G401.6 (cell line): Measurements from ENCODE around the gene OFD1.

Experiments used
- FAIRE-seq: peaks from 2 replicates; lab custom pipeline; 2012; peaks lifted over from hg19 to GRCh38; lab: Jason Lieb, UNC

OFD1 gene

GRCh38 chrX:13734278-13735172 lies at the start of gene OFD1, which contains the start of gene TRAPPC2:
Gene OFD1 (plus strand): TSS chrX:13734748. CDS start chrX:13735072, 324 bp downstream.
Gene TRAPPC2 (minus strand): TSS chrX:13734620. CDS start chrX:13719963, 14,657 bp downstream.
- peak; percentile 96 for FAIRE-seq

- no peak for FAIRE-seq
Measured at GRCh38 chrX:13685126-13685763, 49.3 kb upstream of the OFD1 start.

- no peak for FAIRE-seq
Measured at GRCh38 chrX:13687203-13687602, 47.3 kb upstream of the OFD1 start.

GRCh38 chrX:13688384-13688957 lies 46.1 kb upstream of the OFD1 start:
- no peak for FAIRE-seq

GRCh38 chrX:13688958-13689740 lies 45.4 kb upstream of the OFD1 start, which contains the start of gene RAB9A:
Gene RAB9A (plus strand): TSS chrX:13689128. CDS start chrX:13708747, 19,619 bp downstream.
- FAIRE-seq, result peak; percentile 58

GRCh38 chrX:13689741-13690211 lies 44.8 kb upstream of the OFD1 start:
- no peak for FAIRE-seq

GRCh38 chrX:13690836-13691235 lies 43.7 kb upstream of the OFD1 start:
- no peak for FAIRE-seq

- FAIRE-seq, result no peak
Measured at GRCh38 chrX:13691841-13692371, 42.6 kb upstream of the OFD1 start.

GRCh38 chrX:13692771-13693231 lies 41.7 kb upstream of the OFD1 start:
- FAIRE-seq, result no peak

GRCh38 chrX:13693341-13693961 lies 41.1 kb upstream of the OFD1 start:
- FAIRE-seq, result no peak

- FAIRE-seq, result no peak
Measured at GRCh38 chrX:13694359-13694758, 40.2 kb upstream of the OFD1 start.

GRCh38 chrX:13694983-13695382 lies 39.6 kb upstream of the OFD1 start:
- no peak for FAIRE-seq

- FAIRE-seq, result no peak
Measured at GRCh38 chrX:13695601-13696115, 38.9 kb upstream of the OFD1 start.

GRCh38 chrX:13697455-13697854 lies 37.1 kb upstream of the OFD1 start:
- no peak for FAIRE-seq

GRCh38 chrX:13697976-13698375 lies 36.6 kb upstream of the OFD1 start:
- no peak for FAIRE-seq

- no peak for FAIRE-seq
Measured at GRCh38 chrX:13698432-13698831, 36.1 kb upstream of the OFD1 start.

GRCh38 chrX:13699183-13699826 lies 35.2 kb upstream of the OFD1 start:
- no peak for FAIRE-seq

- FAIRE-seq, result no peak
Measured at GRCh38 chrX:13700380-13700779, 34.2 kb upstream of the OFD1 start.

GRCh38 chrX:13702111-13702789 lies 32.3 kb upstream of the OFD1 start:
- FAIRE-seq, result no peak

GRCh38 chrX:13703135-13703534 lies 31.4 kb upstream of the OFD1 start:
- no peak for FAIRE-seq
